Left lung (tissue), 10 donors: ENCODE results near the gene COL3A1. TPM values are rescaled to one million over a fixed set of nuclear protein-coding genes. Genes with fewer than 3 reads are reported as not detected.

Experiments
- ATAC-seq: fragments of 200-7000 bp; cut with Tn5 transposase; one replicate; pipeline ENCODE4 v1.9.1; 2020; ENCODE audit warnings: moderate library complexity
- DNase-seq, 4 donors: peaks; one replicate each; pipeline ENCODE4 v3.0.0-alpha.2; 2013 to 2020
- H3K27ac ChIP-seq, 2 donors: fragments of 200-600 bp; sonication (generic) in 1 of 2; one replicate each; pipeline versions ENCODE4 v1.5.0 to v1.8.0; 2020 to 2021
- H3K27me3 ChIP-seq, 2 donors: fragments of 200-600 bp; sonication (generic) in 1 of 2; one replicate each; pipeline versions ENCODE4 v1.5.0 to v1.8.0; 2020 to 2021
- H3K36me3 ChIP-seq, 2 donors: fragments of 200-600 bp; sonication (generic) in 1 of 2; one replicate each; pipeline versions ENCODE4 v1.5.0 to v1.8.0; 2020 to 2021
- H3K4me1 ChIP-seq, 2 donors: fragments of 200-600 bp; one replicate each; pipeline ENCODE4 v1.8.0; 2021
- H3K4me3 ChIP-seq, 2 donors: fragments of 200-600 bp; sonication (generic) in 1 of 2; one replicate each; pipeline versions ENCODE4 v1.5.0 to v1.8.0; 2020 to 2021; ENCODE audit warnings: mild to moderate bottlenecking in 1 of 2
- H3K9me3 ChIP-seq, 2 donors: fragments of 200-600 bp; sonication (generic) in 1 of 2; one replicate each; pipeline versions ENCODE4 v1.5.0 to v1.8.0; 2020 to 2021
- CTCF ChIP-seq, 2 donors: fragments of 200-600 bp; sonication (generic) in 1 of 2; IDR thresholded peaks; one replicate each; pipeline versions ENCODE4 v1.5.0 to v1.8.0; 2021; ENCODE audit warnings: antibody characterized with exemption in 2 of 2
- intact Hi-C, 2 donors: fragments of 100-400 bp; cut with DNase I; formaldehyde crosslinking; loops; one replicate each; pipeline versions ENCODE4 v1.11.2 to v1.14.2; 2022
- polyA plus RNA-seq, 6 donors: library from polyadenylated mRNA; unstranded; fragments of 120-200 nt; gene quantifications; one replicate each; pipeline ENCODE4 v1.2.1, GENCODE V29; 2013; ENCODE audit not compliant: insufficient read length in 6 of 6
- total RNA-seq, 2 donors: library from RNA; stranded (reverse); fragmentation: NEBNext Ultra II Directional; extraction: Animal tissue kit (Norgen Biotek cat#: 25700); gene quantifications; one replicate each; pipeline ENCODE4 v1.2.1, GENCODE V29; 2021
- donor health status: DM: no; HTN: yes; CAD: no.
- donor health status: DM: no; HTN: no; CAD: no.

COL3A1 gene
- total and polyA plus RNA-seq, 8 donors = 1,070 to 5,576 (median 1,351) TPM

- ATAC-seq = peak; percentile 68
Measured at GRCh38 chr2:188978291-188979081, 4.3 kb downstream of the COL3A1 start.

GRCh38 chr2:188979187-188980114 is 5.3 kb downstream of the COL3A1 start:
- DNase-seq = no peak
- intact Hi-C loops = loop anchor here in 1 of 2 donors (10.0 kb wide), 2 partner anchors 435 to 455 kb away; no protein-coding TSS in a partner anchor
- Histone ChIP-seq H3K4me3 (peak overlapping the region in 1 of 2 donors; percentile 25), H3K9me3 (no peaks in the 10 kb centered on the region), H3K27me3 (no peaks in the 10 kb centered on the region), H3K27ac (peak overlapping the region in 1 of 2 donors; percentile 88), H3K36me3 (no peaks in the 10 kb centered on the region), H3K4me1 (no peaks in the 10 kb centered on the region)
- no peak for ATAC-seq
- no peak for TF ChIP-seq CTCF (IDR thresholded peaks at IDR 0.05)

More at GRCh38 chr2:188978291-188979081, 4.3 kb downstream of the COL3A1 start:
- Histone ChIP-seq H3K27ac (peak overlapping the region in 1 of 2 donors; percentile 88), H3K36me3 (no peaks in the 10 kb centered on the region), H3K9me3 (no peaks in the 10 kb centered on the region), H3K4me1 (no peaks in the 10 kb centered on the region), H3K27me3 (no peaks in the 10 kb centered on the region), H3K4me3 (peak overlapping the region; percentile 5 to 25)
- intact Hi-C loops = loop anchor here in 1 of 2 donors (10.0 kb wide), 1 partner anchor 454 kb away; no protein-coding TSS in a partner anchor
- peak in 1 of 4 donors; percentile 61 for DNase-seq
- peak in 1 of 2 donors; percentile 8 for TF ChIP-seq CTCF (IDR thresholded peaks at IDR 0.05)

GRCh38 chr2:188983427-188984064 is 9.4 kb downstream of the COL3A1 start:
- H3K27ac ChIP-seq = peak overlapping the region in 1 of 2 donors; percentile 71
- DNase-seq (no peak), ATAC-seq (peak; percentile 32)
- H3K4me3 ChIP-seq = no peak overlapping the region
- intact Hi-C loops = loop anchor here in 1 of 2 donors (10.0 kb wide), 1 partner anchor 431 kb away; no protein-coding TSS in a partner anchor
- peak in 1 of 2 donors; percentile 22 for TF ChIP-seq CTCF (IDR thresholded peaks at IDR 0.05)
- no peaks in the 10 kb centered on the region for H3K9me3 ChIP-seq
- H3K27me3 ChIP-seq = no peaks in the 10 kb centered on the region
- H3K4me1 ChIP-seq = peaks cover 0 to 2% of the 10 kb centered on the region in 2 donors
- H3K36me3 ChIP-seq = no peaks in the 10 kb centered on the region

- intact Hi-C loops = loop anchor here in 1 of 2 donors (10.0 kb wide), 1 partner anchor 431 kb away; no protein-coding TSS in a partner anchor
- Histone ChIP-seq H3K4me3 (no peak overlapping the region), H3K27me3 (no peaks in the 10 kb centered on the region), H3K4me1 (peaks cover 0 to 4% of the 10 kb centered on the region in 2 donors), H3K27ac (peak overlapping the region in 1 of 2 donors; percentile 71), H3K36me3 (no peaks in the 10 kb centered on the region), H3K9me3 (no peaks in the 10 kb centered on the region)
- DNase-seq (peak in 1 of 4 donors; percentile 68), ATAC-seq (peak; percentile 31)
- no peak for TF ChIP-seq CTCF (IDR thresholded peaks at IDR 0.05)
Measured at GRCh38 chr2:188984065-188984491, 9.9 kb downstream of the COL3A1 start.
